ENCODE measurements around the gene SRPK3. TPM values are rescaled to one million over a fixed set of nuclear protein-coding genes. Genes with fewer than 3 reads are reported as not detected.

SRPK3 gene
- total and polyA plus RNA-seq, 4 donors: 0.05 TPM; not detected in 3

- DNase-seq (ENCODE audit: low spot score): no peak
- H3K4me3 ChIP-seq (ENCODE audit: low read depth in 1 of 3, low read length in 3 of 3): no peak overlapping the region
- H3K27ac ChIP-seq (ENCODE audit: low read depth in 1 of 2, low read length in 2 of 2): no peak overlapping the region
- no peaks in the 10 kb centered on the region for H3K36me3 ChIP-seq (ENCODE audit: control insufficient read depth in 4 of 4, insufficient read depth in 3 of 4, low read depth in 1 of 4, low read length in 3 of 4)
- no peak for TF ChIP-seq HNF4G (IDR thresholded peaks at IDR 0.05)
- no peak for TF ChIP-seq RXRA (IDR thresholded peaks at IDR 0.05)
- no peak for TF ChIP-seq CTCF (IDR thresholded peaks at IDR 0.05; ENCODE audit: low read depth, low read length, missing input control)
- TF ChIP-seq NR2F2 (IDR thresholded peaks at IDR 0.05): no peak
- TF ChIP-seq EGR1 (IDR thresholded peaks at IDR 0.05; ENCODE audit: low read depth in 2 of 2): no peak
- no peak for TF ChIP-seq GABPA (IDR thresholded peaks at IDR 0.05 in 1 of 2, conservative IDR thresholded peaks at IDR 0.05 in 1 of 2)
- no peak for TF ChIP-seq ZBTB33 (IDR thresholded peaks at IDR 0.05)
- no peak for TF ChIP-seq RAD21 (IDR thresholded peaks at IDR 0.05)
- no peaks in the 10 kb centered on the region for H3K9me3 ChIP-seq (ENCODE audit: control insufficient read depth in 4 of 4, low read length in 3 of 4)
- WGBS: 61% methylated on average over 3 of the region's 3 CpGs
- no peak overlapping the region for H3K9ac ChIP-seq (ENCODE audit: low read depth in 1 of 2, low read length in 2 of 2)
- H3K4me1 ChIP-seq (ENCODE audit: control insufficient read depth in 4 of 4, insufficient read depth in 4 of 4, low read length in 3 of 4): peaks cover 0 to 5% (median 2%) of the 10 kb centered on the region in 4 donors
- peaks cover 0 to 9% (median 0%) of the 10 kb centered on the region in 4 donors for H3K27me3 ChIP-seq (ENCODE audit: control insufficient read depth in 4 of 4, insufficient read depth in 4 of 4, low read length in 3 of 4)
These were observed 46.2 kb downstream of the SRPK3 start for GRCh38 chrX:153827016-153827415.

- Histone ChIP-seq H3K9me3 (ENCODE audit: control insufficient read depth in 4 of 4, low read length in 3 of 4) (no peaks in the 10 kb centered on the region), H3K27ac (ENCODE audit: low read depth in 1 of 2, low read length in 2 of 2) (no peak overlapping the region), H3K4me1 (ENCODE audit: control insufficient read depth in 4 of 4, insufficient read depth in 4 of 4, low read length in 3 of 4) (peaks cover 0 to 5% (median 2%) of the 10 kb centered on the region in 4 donors), H3K36me3 (ENCODE audit: control insufficient read depth in 4 of 4, insufficient read depth in 3 of 4, low read depth in 1 of 4, low read length in 3 of 4) (no peaks in the 10 kb centered on the region), H3K4me3 (ENCODE audit: low read depth in 1 of 3, low read length in 3 of 3) (no peak overlapping the region), H3K9ac (ENCODE audit: low read depth in 1 of 2, low read length in 2 of 2) (no peak overlapping the region), H3K27me3 (ENCODE audit: control insufficient read depth in 4 of 4, insufficient read depth in 4 of 4, low read length in 3 of 4) (peaks cover 0 to 9% (median 0%) of the 10 kb centered on the region in 4 donors)
- WGBS: 75% methylated on average over 9 of the region's 9 CpGs
- DNase-seq (ENCODE audit: low spot score): no peak
- TF ChIP-seq HNF4G (IDR thresholded peaks at IDR 0.05) (no peak), CTCF (IDR thresholded peaks at IDR 0.05; ENCODE audit: low read depth, low read length, missing input control) (no peak), ATF3 (IDR thresholded peaks at IDR 0.05) (no peak), RXRA (IDR thresholded peaks at IDR 0.05) (no peak), FOXA2 (IDR thresholded peaks at IDR 0.05) (no peak), JUND (IDR thresholded peaks at IDR 0.05) (no peak), HNF4A (conservative IDR thresholded peaks at IDR 0.05) (no peak), ZBTB33 (IDR thresholded peaks at IDR 0.05) (no peak), GABPA (IDR thresholded peaks at IDR 0.05 in 1 of 2, conservative IDR thresholded peaks at IDR 0.05 in 1 of 2) (no peak), SP1 (IDR thresholded peaks at IDR 0.05) (no peak), EGR1 (IDR thresholded peaks at IDR 0.05; ENCODE audit: low read depth in 2 of 2) (no peak), TAF1 (conservative IDR thresholded peaks at IDR 0.05) (no peak), YY1 (IDR thresholded peaks at IDR 0.05) (no peak), REST (IDR thresholded peaks at IDR 0.05) (no peak), NR2F2 (IDR thresholded peaks at IDR 0.05) (no peak), RAD21 (IDR thresholded peaks at IDR 0.05) (no peak), MAX (IDR thresholded peaks at IDR 0.05) (no peak), FOXA1 (IDR thresholded peaks at IDR 0.05) (no peak)
These were observed 47.1 kb downstream of the SRPK3 start for GRCh38 chrX:153827903-153828302.

All from liver (tissue), 9 donors.